Iris pigment epithelial cell (primary cell): ENCODE measurements around the gene SPON1.

ENCODE experiments used
- DNase-seq: peaks from one replicate; pipeline ENCODE4 v3.0.0-alpha.2; 2011; ENCODE audit warnings: low read depth

SPON1 gene

DNA sequence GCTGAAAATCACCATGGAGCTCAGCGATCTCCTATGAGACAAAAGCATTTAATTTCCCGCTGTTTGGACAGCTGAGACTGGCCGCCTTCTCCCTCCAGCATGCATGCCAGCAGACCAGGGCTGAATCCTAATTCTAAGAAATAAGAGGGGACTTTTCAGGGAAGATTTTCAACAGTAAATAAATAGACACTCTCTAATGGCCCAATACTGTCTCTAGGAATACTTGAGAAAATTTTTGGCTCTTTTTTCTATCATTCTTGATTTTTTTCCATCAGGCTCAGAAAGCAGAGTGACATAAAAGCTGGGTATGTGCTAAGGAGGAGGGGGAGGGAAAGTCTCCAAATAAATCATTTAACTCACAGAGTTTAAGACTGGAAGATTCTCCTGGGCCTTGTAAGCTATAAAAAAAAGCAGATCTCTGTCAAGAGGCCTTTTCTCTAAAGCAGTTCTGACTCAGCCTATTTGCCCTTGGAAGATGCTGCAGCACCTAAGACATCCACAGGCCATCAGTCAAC lies 17.6 kb upstream of the SPON1 start:
- no peak for DNase-seq

- DNase-seq: no peak
Measured at GRCh38 chr11:13947379-13947778, 15.1 kb upstream of the SPON1 start.

- no peak for DNase-seq
Measured at GRCh38 chr11:13949876-13950275, 12.6 kb upstream of the SPON1 start.

DNA sequence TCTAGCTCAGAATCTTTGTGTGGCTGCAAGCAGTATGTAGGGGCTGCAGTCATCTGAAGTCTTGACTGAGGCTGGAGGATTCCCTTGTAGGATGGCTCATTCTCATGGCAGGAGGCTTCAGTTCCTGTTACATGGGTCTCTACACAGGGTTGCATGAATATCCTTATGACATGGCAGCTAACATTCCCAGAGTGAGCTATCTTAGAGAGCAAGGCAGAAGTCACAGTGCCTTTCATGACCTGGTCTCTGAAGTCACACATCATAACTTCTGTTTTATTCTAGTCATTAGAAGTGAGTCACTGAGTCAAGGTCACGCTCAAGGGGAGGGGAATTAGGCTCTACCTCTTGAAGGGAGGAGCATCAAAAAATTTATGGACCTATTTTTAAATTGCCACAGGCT lies 10.3 kb upstream of the SPON1 start:
- no peak for DNase-seq

GRCh38 chr11:13952668-13953067 lies 9.9 kb upstream of the SPON1 start:
- no peak for DNase-seq

DNA sequence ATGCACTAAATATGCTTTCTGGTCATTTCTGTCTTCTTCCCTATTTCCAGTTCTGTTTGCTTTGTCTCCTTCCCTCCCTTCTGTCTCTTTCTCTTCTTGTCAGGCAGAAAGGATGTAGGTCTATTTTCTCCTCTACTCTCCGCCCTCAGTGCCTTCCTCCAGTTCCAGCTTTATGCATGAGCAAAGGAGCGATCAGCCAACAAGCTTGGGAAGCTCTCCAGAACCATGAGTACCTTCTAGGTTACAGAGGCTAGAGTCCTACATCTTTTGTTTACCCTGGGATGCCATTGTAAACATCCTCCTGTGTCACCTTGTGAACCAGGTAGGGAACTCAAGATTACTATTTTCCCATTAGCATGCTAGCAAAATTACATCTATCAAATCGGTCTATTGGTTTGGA lies 7.9 kb upstream of the SPON1 start:
- no peak for DNase-seq

DNA sequence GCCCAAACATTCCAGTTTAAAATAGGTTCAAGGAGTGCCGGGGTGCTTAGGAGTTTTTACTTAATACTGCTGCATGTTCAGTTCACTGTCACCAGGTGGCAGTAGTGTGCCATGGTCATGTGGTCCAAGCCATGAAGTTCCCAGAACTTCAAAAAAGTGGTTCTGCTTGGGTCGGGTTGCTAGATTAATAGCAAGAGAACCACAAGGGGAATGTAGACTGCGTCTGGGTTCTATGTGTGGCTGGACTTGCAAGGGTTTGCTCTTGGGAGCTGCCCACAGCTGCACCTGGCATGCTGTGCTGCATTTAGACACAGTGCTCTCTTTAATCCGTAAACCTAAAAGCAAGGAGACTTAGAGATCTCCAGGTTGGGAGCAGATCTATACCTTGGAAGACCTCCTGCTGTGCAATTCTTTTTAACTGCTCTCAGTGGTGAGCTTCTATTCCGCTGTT lies 6.5 kb upstream of the SPON1 start:
- DNase-seq: peak; percentile 65

DNA sequence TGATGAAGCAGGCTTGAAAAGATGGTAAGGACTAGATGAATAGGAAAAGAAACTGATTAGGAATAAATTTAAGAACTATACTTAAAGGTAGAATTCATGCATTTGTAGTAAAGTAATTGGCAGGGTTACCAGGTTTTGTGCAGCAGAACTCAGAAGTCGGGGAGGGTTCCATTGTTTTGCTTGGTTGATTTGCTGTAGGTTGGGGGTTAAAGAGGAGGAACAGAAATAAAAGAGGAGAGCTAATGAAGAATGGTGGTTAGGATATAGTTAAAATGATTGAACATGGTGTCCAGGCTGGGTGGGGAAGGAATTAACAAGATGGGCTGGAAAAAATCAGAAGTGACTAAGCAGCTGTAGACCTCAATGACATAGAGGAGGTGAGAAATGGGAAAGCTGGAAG lies 5.5 kb upstream of the SPON1 start:
- no peak for DNase-seq

DNA sequence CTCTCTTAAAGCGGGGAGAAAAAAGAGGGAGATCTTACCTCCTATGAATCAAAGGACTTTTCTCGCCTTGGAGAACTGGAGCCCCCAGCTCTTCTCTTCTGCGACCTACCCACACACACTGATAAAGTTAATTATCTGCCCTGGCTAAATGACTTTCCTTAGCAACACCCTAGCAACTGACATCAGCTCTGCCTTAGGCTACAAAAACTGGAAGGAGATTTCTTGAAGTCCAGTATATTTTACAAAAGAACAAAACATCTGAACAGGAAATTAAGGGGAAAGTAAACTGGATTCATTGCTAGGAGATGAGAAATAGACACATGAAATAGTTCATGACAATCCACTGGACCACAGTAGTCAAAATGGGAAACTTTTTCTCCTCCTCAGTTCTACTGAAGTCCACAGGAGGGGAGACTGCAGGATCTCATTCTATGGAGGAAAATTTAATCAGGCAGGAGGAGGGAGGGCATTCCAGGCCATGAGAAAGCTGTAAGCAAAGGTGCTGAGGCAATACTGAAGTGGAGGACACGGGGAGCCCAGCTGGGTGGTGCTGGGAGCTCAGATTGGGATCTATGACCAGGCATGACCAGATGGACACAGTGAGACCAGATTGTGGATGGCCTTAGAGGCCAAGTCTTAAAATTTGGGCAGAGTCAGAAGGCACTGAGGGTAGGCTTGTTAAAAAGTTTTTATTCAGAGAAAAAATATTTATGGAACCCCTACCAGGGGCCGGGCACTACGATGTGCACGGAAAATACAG lies 3.7 kb upstream of the SPON1 start:
- DNase-seq: no peak

- DNase-seq: no peak
Measured at GRCh38 chr11:13962198-13962561, 343 bp upstream of the SPON1 start.

GRCh38 chr11:13963169-13963948 lies 836 bp downstream of the SPON1 start:
- no peak for DNase-seq

DNA sequence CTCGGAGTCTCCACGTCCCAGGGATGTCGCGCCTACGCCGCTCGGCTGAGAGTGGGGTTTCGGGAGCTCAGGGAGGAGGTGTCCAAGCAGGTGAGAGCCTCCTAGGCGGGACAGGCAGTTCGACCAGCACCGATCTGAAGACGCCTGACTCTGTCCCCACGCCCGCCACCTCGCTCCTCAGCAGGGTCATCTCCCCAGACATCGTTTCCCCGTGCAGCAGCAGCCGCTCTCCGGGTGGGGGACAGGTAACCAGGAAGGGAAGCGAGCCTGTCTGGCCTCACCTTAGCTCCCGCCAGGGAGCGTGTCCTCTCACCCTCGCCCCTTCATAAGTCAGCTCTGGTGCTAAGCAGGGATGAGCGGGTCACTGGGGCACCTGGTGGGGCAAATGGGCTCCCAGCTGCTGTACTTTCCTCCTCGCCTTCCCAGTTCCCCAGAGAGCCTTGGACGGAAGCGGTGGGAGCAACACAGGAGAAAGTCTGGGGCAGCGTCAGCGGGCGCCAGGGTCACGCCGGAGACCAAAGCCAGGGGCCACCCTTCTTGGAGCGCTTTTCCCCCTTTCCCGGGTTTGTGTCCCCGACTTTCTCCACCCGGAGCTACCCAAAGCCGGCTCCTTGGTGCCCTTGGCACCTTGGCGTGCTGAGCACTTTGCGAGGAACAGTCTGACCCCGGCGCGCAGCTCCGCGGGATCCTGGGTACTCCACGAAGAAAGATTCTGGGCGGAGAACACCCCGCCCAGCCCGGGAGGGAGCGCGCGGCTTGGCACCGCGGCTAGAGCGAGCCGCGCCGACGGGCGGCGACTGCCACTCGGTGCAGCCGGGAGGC lies 1.6 kb downstream of the SPON1 start:
- DNase-seq: no peak

- DNase-seq: no peak
Measured at GRCh38 chr11:13964771-13965074, 2.2 kb downstream of the SPON1 start.

- no peak for DNase-seq
Measured at GRCh38 chr11:13965337-13965736, 2.8 kb downstream of the SPON1 start.

DNA sequence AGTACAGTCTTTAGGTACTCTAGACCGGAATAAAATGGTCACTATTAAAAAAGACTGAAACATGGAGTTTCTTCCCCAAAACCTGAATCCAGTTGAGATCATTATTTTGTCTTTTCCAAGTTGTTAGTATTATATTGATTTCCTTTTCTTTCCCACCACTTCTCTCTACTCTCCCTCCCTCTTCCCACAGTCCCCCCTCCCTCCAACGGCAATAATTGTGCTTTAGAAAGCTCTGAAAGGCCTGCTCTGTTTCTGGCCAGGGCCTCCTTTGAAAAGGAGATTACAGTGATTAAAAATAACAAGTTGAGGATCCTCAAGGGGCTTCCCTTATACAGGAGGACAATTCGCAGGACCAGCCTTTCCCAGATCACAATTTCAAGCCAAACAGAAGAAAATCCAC lies 3.5 kb downstream of the SPON1 start:
- DNase-seq: no peak

DNA sequence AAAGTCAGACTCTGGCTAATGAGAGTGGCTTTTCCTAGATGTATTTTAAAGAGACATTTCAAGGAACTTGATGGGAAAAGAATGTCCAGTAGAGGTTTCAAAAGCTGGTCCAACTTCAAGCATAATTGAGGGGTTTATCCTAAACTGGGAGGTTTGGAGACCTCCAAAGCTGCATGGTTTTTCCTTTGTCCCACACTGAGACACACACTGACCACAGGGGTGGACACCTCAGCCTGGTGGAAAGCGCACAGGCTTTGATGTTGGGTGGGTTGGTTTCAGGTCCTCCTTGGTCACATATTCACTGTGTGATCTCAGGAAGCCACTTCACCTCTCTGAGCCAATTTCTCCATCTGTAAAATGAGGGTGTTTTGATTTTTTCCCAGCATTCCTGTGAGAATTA lies 4.0 kb downstream of the SPON1 start:
- DNase-seq: no peak

DNA sequence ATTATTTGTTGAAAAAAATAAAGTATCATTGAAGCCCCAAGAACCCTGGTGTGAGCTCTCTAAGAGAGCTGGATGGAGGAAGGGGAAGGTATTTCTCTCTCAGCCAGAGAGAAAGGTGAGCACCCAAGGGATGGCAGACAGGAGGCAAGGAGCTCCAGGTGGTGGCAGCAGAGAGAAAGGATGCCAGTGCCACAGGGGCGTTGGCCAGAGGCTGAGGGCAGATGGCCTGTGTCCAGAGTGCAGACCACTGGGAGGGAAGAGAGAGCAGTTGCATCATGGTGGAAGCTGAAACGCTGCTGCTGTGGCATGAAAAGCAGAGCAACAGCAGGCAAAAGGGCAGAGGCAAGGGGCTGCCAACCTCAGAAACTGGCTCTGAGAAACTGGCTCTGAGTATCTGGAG lies 8.5 kb downstream of the SPON1 start:
- DNase-seq: no peak

DNA sequence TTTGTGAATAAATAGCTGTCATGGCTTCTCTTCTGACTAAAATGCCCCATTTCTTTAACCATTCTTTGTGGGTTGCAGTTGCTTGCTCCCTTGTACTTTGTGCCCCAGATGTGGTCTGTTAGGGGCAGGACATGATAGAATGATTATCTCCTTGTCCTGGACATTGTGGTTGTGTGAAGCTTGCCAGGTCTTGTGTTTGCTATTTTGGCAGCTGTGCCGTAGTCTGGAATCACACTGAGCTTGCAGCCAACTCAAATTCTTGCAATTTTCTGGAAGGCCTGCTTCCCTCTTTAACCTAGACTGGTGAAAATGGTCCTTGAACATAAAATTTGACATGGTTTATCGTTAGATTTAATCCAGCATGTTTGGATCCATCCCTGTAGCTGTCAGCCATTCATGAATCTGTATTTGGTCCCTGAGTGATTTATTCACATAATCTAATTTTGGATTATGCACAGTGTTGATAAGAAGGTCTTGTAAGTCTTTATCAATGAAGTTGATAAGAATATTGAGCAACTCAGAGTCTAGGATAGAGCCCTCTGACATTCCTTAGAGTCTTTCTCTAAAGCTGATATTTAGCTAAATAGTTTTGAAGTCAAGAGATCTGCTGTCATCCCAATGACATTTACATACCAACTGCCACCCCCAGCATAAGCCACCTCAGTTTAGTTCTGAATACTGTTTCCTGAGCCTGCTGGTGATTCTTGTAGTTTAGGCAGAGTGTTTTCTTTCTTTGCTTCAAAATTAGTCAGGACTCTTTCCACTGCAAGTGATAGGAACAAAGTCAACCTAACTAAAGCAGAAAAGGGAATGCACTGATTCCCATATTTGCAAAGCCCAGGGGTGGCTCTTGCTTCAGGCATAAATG lies 9.8 kb downstream of the SPON1 start:
- no peak for DNase-seq

- DNase-seq: no peak
Measured at GRCh38 chr11:13972944-13973343, 10.4 kb downstream of the SPON1 start.

- no peak for DNase-seq
Measured at GRCh38 chr11:13974631-13975030, 12.1 kb downstream of the SPON1 start.

- DNase-seq: no peak
Measured at GRCh38 chr11:13983081-13983751, 20.7 kb downstream of the SPON1 start.
